Testis (tissue), 2 donors: ENCODE results near the gene RASA1.

ENCODE experiments used
- CTCF ChIP-seq, 3 experiments: fragments of 450-650 bp in 2 of 3; fragments of 200-600 bp in 1 of 3; sonication (generic) in 1 of 3; IDR thresholded peaks; one replicate each; pipeline ENCODE4 v1.5.1; 2016 to 2019; ENCODE audit warnings: antibody characterized with exemption in 3 of 3, mild to moderate bottlenecking in 2 of 3, moderate library complexity in 1 of 3
- POLR2A ChIP-seq: fragments of 450-650 bp; IDR thresholded peaks from one replicate; pipeline ENCODE4 v1.6.1; 2017; ENCODE audit warnings: antibody characterized with exemption, mild to moderate bottlenecking, moderate library complexity

GRCh38 chr5:87398981-87399614 is 131.4 kb downstream of the RASA1 start:
- TF ChIP-seq CTCF (IDR thresholded peaks at IDR 0.05) (no peak), POLR2A (no peak)
